ENCODE data around the gene HS3ST5. TPM values are rescaled to one million over a fixed set of nuclear protein-coding genes. Genes with fewer than 3 reads are reported as not detected.
A peak's percentile ranks its signal among the peaks of the same experiment; 100 is the strongest.
"Not testable (repeated sequence)": the region's sequence is repeated elsewhere in the genome, so short reads cannot be mapped to it uniquely, and the experiment has no call there.

HS3ST5 gene
- total RNA-seq, 1 donor from 2014 or later = 17.4 TPM

- Mint-ChIP-seq H3K36me3 (ENCODE audit: unreplicated experiment) (no peaks in the 10 kb centered on the region), H3K4me3 (ENCODE audit: unreplicated experiment) (no peak overlapping the region), H3K9me3 (ENCODE audit: unreplicated experiment) (peaks cover 3% of the 10 kb centered on the region), H3K4me1 (ENCODE audit: low read depth, unreplicated experiment) (peaks cover 3% of the 10 kb centered on the region), H3K27ac (ENCODE audit: unreplicated experiment) (peak overlapping the region; percentile 1), H3K27me3 (ENCODE audit: unreplicated experiment) (peaks cover 7% of the 10 kb centered on the region)
- no peak for DNase-seq
- no peak for TF ChIP-seq CTCF (IDR thresholded peaks at IDR 0.05; ENCODE audit: partially characterized antibody, unreplicated experiment)
These were observed 185.0 kb downstream of the HS3ST5 start for GRCh38 chr6:114157848-114158247.

GRCh38 chr6:114155763-114156162, 187.1 kb downstream of the HS3ST5 start:
- H3K9me3 Mint-ChIP-seq (ENCODE audit: unreplicated experiment) = peaks cover 3% of the 10 kb centered on the region
- DNase-seq = no peak
- no peak for TF ChIP-seq CTCF (IDR thresholded peaks at IDR 0.05; ENCODE audit: partially characterized antibody, unreplicated experiment)
- H3K4me1 Mint-ChIP-seq (ENCODE audit: low read depth, unreplicated experiment) = peaks cover 3% of the 10 kb centered on the region
- no peak overlapping the region for H3K4me3 Mint-ChIP-seq (ENCODE audit: unreplicated experiment)
- peaks cover 7% of the 10 kb centered on the region for H3K27me3 Mint-ChIP-seq (ENCODE audit: unreplicated experiment)
- H3K36me3 Mint-ChIP-seq (ENCODE audit: unreplicated experiment) = no peaks in the 10 kb centered on the region
- H3K27ac Mint-ChIP-seq (ENCODE audit: unreplicated experiment) = no peak overlapping the region

GRCh38 chr6:114154812-114155211, 188.0 kb downstream of the HS3ST5 start:
- H3K27ac Mint-ChIP-seq (ENCODE audit: unreplicated experiment) = no peak overlapping the region
- no peak overlapping the region for H3K4me3 Mint-ChIP-seq (ENCODE audit: unreplicated experiment)
- peaks cover 7% of the 10 kb centered on the region for H3K27me3 Mint-ChIP-seq (ENCODE audit: unreplicated experiment)
- peaks cover 3% of the 10 kb centered on the region for H3K4me1 Mint-ChIP-seq (ENCODE audit: low read depth, unreplicated experiment)
- DNase-seq = no peak
- TF ChIP-seq CTCF (IDR thresholded peaks at IDR 0.05; ENCODE audit: partially characterized antibody, unreplicated experiment) = no peak
- no peaks in the 10 kb centered on the region for H3K36me3 Mint-ChIP-seq (ENCODE audit: unreplicated experiment)
- H3K9me3 Mint-ChIP-seq (ENCODE audit: unreplicated experiment) = peaks cover 3% of the 10 kb centered on the region

- Mint-ChIP-seq H3K4me3 (ENCODE audit: unreplicated experiment) (no peak overlapping the region), H3K4me1 (ENCODE audit: low read depth, unreplicated experiment) (peaks cover 3% of the 10 kb centered on the region), H3K9me3 (ENCODE audit: unreplicated experiment) (peaks cover 3% of the 10 kb centered on the region), H3K36me3 (ENCODE audit: unreplicated experiment) (no peaks in the 10 kb centered on the region), H3K27ac (ENCODE audit: unreplicated experiment) (no peak overlapping the region), H3K27me3 (ENCODE audit: unreplicated experiment) (peaks cover 7% of the 10 kb centered on the region)
- TF ChIP-seq CTCF (IDR thresholded peaks at IDR 0.05; ENCODE audit: partially characterized antibody, unreplicated experiment) = no peak
- no peak for DNase-seq
These were observed 189.4 kb downstream of the HS3ST5 start for GRCh38 chr6:114153448-114153847.

- no peak overlapping the region for H3K27ac Mint-ChIP-seq (ENCODE audit: unreplicated experiment)
- no peak for TF ChIP-seq CTCF (IDR thresholded peaks at IDR 0.05; ENCODE audit: partially characterized antibody, unreplicated experiment)
- peaks cover 8% of the 10 kb centered on the region for H3K36me3 Mint-ChIP-seq (ENCODE audit: unreplicated experiment)
- H3K9me3 Mint-ChIP-seq (ENCODE audit: unreplicated experiment) = peaks cover 6% of the 10 kb centered on the region
- H3K4me1 Mint-ChIP-seq (ENCODE audit: low read depth, unreplicated experiment) = no peaks in the 10 kb centered on the region
- no peak overlapping the region for H3K4me3 Mint-ChIP-seq (ENCODE audit: unreplicated experiment)
- H3K27me3 Mint-ChIP-seq (ENCODE audit: unreplicated experiment) = peaks cover 7% of the 10 kb centered on the region
- DNase-seq = no peak
These were observed 191.6 kb downstream of the HS3ST5 start for GRCh38 chr6:114151064-114151690.

- not testable (repeated sequence) for H3K4me1 Mint-ChIP-seq (ENCODE audit: low read depth, unreplicated experiment); DNase-seq; H3K9me3 Mint-ChIP-seq (ENCODE audit: unreplicated experiment)
These were observed 193.6 kb downstream of the HS3ST5 start for GRCh38 chr6:114149182-114149581.

More at GRCh38 chr6:114149182-114149581, 193.6 kb downstream of the HS3ST5 start:
- H3K4me3 Mint-ChIP-seq (ENCODE audit: unreplicated experiment); H3K27me3 Mint-ChIP-seq (ENCODE audit: unreplicated experiment); H3K27ac Mint-ChIP-seq (ENCODE audit: unreplicated experiment); H3K36me3 Mint-ChIP-seq (ENCODE audit: unreplicated experiment): not testable (repeated sequence)

Data from glutamatergic neuron (in vitro differentiated cells).